HFF-Myc (cell line): ENCODE measurements around the gene CCNQ.

Source experiments
- DNase-seq: peaks from one replicate; pipeline ENCODE4 v3.0.0-alpha.2; 2011; ENCODE audit warnings: low read depth; ENCODE audit errors: extremely low read depth
- H3K4me3 ChIP-seq: replicated peaks from 2 replicates; pipeline ENCODE4 v1.5.1; 2011; ENCODE audit warnings: low read depth, mild to moderate bottlenecking, control low read depth, low read length
- CTCF ChIP-seq: IDR thresholded peaks from 2 replicates; pipeline ENCODE4 v1.5.1; 2012; ENCODE audit warnings: mild to moderate bottlenecking, low read depth, low read length, control low read depth; ENCODE audit errors: missing control alignments

The CCNQ gene

GRCh38 chrX:153603131-153603656, 4.3 kb upstream of the CCNQ start:
- no peak for DNase-seq
- no peak for TF ChIP-seq CTCF
- H3K4me3 ChIP-seq: no peak overlapping the region

- DNase-seq: no peak
- no peak overlapping the region for H3K4me3 ChIP-seq
- no peak for TF ChIP-seq CTCF
Measured at GRCh38 chrX:153602601-153603000, 3.7 kb upstream of the CCNQ start.

DNA sequence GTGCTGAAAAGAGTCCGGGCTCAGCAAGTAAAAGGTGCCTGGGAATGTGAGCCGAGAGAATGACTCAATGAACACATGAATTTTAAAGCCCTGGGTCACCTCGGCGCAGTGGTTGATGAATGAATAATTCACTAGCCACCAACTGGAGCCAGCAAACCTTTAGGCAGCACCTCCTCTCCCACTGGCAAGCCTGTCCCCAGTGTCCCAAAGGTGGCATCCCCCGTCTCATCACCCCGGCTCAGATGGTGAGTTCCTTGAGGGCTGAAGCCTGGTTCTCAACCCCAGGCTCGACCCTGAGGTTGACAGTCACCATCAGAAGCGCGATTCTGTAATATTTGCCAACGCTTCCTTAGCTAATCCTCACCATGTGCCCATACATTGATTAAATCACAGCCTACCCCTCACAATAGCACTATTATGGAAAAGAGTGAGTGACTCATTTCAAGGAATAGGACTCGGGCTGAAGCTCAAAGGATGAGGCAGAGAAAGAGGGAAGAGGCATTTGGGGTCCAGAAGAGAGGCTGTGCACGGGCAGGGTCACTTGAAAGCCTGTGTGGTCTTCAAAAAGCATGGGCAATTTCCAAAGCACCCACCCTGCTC, 2.7 kb upstream of the CCNQ start:
- DNase-seq: no peak
- H3K4me3 ChIP-seq: no peak overlapping the region
- no peak for TF ChIP-seq CTCF

DNA sequence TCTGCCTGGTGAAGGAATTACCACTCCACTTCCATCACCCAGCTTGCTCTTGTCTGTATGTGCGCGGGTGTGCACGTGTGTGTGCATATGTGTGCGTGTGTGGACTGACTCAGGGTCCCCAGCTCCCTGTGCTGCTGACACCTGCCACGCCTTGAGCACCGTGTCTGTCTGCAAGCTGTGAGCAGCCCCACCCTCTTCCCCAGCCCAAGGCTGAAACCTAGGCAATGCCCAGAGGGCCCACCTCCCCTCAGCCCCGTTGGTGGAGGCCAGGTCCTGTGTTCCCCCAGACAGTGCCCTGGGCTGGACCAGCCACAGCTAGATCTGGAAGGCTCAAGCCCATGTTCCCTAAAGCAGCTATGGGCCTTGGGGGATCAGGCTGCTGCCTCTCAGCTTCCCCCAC, 2.0 kb upstream of the CCNQ start:
- DNase-seq: no peak
- no peak for TF ChIP-seq CTCF
- no peak overlapping the region for H3K4me3 ChIP-seq

DNA sequence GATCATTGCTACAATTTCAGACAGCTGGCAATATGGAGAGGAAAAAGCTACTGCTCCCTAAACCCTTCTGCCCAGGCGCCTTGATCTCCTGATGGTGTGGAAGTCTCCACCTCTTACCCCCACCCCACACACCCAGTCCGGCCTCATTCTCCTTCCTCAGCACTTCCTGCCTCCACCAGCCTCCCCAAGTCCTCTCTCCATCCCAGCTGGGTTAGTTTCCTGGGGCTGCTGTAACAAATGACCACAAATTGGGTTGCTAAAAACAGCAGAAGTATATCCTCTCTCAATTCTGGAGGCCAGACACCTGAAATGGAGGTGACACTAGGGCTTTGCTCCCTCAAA, 1.1 kb upstream of the CCNQ start:
- DNase-seq: no peak

DNA sequence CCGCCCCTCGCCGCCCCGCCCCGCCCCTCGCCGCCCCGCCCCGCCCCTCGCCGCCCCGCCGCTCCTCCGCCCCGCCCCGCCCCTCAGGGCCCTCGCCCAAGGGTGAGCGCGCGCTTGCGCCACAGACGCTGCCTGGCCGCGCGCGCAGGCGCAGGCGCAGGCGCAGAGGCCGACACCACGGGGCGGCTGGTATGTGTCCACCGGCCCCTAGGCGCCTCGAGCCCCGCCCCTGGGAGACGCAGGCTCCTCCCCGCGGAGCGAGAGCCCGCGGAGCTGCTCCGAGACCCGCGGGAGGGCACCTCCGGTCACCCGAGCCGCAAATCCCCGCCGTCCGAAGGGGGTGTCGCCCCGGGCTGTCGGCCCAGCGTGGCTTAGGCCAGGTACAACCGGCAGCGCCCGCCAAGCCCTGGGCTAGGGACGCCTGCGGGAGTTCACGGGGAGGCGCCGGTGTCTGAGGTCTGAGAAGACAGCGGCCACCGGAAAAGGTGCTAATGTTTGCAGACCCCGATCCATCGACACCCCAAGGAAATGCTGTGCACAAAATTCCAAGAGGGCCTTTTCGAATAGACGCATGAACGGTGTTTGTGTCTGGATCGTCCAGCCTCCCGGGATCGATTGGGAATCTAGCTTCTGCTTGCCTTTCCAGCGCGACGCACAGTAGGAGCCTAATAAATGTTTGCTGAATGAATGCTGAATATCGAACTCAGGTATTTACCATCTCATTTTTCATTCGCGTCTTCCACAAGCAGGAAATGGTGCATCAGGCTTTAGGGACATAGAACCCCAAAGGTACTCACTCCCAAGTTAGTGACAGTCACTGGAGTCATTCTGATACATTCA, 473 bp upstream of the CCNQ start:
- DNase-seq: peak; percentile 44
- TF ChIP-seq CTCF: no peak
- peak overlapping the region; percentile 62 for H3K4me3 ChIP-seq

More for the DNA sequence above, 1.1 kb upstream of the CCNQ start:
- peak overlapping the region; percentile 62 for H3K4me3 ChIP-seq
- no peak for TF ChIP-seq CTCF
